GM21717 (cell line): Measurements from ENCODE around the gene RAB35.

Experiments
- ATAC-seq: cut with Tn5 transposase; IDR thresholded peaks from one replicate; pipeline ENCODE4 v1.9.1; 2021; ENCODE audit warnings: mild to moderate bottlenecking, moderate library complexity; ENCODE audit not compliant: unreplicated experiment

RAB35 gene

DNA sequence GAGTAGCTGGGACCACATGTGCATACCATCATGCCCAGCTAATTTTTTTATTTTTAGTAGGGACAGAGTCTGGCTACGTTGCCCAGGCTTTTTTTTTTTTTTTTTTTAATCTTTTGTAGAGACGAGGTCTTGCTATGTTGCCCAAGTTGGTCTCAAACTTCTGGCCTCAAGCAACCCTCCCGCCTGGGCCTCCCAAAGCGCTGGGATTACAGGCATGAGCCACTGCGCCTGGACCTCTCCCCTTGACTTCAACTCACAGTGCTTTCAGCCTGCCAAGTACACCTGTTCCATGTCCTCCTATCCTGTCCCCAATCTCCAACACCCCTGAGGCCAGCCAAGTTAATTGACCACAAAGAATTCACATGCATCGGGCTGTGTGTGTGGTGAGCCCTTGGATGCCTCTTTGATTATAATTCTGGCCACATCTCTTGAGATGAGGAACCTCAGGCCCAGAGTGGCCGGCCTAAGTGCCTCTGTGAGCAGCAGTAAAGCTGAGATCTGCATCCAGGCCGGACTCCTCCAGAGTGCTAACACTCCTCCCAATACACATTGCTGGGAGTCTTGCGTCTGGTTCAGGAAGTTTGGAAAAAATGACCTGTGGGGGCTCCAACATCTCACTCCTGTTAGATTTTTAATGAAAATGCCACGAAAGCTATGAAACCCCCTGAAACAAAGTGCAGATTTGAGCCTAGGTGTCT lies 6.8 kb downstream of the RAB35 start:
- ATAC-seq = no peak

DNA sequence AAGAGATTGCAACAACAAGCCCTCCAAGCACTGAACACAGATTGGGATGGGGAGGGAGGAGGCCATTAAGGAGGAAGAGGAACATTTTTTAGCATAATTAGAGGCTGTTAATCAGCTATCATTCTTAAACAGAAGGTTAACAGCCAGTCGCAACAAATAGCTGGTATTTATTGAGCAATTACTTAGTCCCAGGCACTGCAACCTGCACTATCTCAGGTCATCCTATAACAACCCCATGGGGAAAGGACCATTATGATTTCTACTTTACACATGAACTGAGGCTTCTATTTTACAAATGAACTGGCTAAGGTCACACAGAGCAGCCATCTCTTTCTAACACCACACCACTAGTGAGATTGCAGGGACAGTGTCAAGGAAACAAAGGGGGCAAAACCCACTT lies 10.4 kb downstream of the RAB35 start:
- no peak for ATAC-seq

DNA sequence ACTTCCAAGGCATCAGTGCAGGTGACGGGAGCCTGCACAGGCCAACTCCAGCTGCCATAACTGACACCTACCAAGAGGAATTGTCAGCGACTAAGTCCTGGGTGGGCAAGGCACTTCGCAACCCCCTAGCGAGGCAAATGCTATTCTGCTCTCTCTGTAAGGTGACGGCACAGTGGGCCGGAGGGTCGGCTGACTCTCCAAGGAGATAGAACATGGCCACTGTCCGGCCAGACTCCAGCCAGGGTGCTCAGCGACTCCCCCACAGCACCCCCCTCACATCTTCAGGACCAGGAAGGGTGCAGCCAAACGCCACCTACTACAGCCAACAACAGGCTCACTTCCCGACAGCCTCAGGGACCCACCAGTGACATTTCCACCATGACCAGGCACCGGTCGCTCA lies 13.2 kb downstream of the RAB35 start:
- ATAC-seq = no peak

DNA sequence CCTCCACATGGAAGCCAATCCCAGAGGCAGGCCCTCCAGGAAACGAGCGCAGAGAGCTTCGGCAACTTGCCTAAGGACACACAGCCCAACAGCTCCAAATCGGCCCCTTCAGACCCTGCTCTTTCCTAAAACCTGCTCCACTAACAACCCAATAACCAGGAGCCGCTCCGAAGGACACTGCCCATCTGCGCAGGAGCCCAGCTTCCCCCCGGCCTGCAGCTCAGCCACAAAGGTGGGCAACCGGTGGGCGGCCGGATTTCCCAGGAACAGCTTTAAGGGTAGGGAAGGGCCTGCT lies 13.6 kb downstream of the RAB35 start:
- ATAC-seq = no peak

DNA sequence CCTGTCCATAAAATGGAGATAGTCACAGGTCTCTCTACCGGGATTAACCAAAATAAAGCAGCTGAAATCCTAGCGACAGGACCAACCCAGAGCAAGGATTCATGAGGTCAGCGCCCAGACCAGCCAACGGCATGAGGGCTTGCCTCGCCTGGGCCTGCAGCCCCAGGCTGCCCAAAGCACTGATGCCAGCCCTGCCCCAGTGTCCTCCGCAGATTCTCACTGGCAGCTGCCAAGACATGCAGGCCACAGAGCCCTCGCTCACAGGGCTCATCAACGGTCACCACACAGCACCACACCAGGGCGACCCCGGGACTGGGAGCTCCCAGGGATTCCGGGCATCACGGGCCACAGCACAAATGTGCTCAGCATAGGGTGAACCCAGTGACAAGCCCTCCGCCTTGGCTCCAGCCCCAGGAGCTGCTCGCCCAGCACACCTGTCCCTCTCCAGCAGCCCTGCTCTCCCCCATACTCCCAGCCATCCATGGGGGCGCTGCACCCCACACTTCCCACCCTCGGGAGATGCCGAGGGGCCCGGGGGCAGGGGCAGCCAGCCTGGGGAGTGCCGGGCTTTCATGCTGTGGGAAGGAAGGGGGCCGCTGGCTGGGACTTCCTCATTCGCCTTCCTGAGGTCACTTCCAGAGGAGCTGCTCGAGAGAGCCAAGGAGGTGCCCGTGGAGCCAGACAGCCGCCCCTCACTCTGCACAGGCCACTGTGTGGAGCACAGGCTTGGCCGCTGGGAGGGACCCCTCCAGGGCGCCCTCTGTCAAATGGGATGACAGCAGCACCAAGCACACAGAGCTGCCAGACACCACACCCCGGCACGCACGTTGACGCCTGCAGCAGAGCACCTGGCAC lies 14.1 kb downstream of the RAB35 start:
- ATAC-seq = no peak

DNA sequence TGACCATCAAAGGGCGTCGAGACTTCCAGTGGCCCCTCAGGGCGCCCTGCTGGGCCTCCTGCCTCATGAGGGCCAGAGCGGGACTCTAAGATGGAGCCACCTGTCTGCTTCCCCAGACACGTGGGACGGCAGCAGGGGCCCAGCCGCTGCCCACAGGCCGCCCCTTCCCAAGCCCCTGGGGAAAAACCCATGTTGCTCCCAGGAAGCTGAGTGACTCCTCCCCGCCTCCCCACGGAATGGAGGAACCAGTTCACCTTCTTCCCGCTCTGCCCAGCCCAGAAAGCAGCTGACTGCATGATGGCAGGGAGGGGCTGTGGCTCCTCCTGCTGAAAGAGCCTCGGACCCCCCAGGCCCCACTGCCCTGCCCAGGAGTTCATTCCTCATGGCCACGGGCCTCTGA lies 14.9 kb downstream of the RAB35 start:
- ATAC-seq = no peak

DNA sequence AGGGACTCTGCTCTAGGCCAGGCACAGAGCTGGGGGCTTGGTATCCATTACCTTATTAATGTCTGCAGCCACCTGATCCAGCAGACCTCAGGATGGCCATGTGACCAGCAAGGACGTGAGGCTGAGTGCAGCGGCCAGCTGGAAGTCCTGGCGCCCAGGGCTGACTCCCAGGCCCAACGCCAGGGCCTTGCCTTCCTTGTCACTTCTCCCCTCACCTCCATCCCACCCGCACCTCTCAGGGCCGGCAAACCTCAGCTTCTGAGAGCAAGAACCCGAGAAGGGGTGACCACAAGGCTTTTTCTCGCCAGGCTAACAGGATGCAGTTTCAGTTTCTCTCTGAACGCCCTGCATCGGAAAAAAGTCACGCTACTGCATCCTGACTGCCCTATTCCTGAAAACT lies 15.4 kb downstream of the RAB35 start:
- no peak for ATAC-seq

DNA sequence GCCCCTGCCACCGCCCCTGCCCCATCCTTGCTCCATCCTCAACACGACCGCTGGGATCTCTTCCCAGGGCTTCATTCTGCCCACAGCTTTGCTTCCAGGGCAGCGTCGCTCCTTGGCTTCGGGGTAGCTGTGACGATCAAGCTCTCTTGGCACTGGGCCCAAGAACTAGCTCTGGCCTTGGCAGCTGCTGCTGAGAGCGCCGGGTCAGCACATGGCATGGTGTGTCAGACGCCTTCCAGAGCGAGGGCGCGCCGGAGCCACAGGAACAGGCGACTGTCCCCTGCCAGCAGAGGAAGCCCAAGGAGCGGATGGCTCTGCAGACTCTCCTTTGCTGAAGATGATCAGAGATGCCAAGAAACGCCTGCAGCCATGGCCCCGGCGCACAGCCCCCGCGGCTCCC lies 15.9 kb downstream of the RAB35 start:
- no peak for ATAC-seq

DNA sequence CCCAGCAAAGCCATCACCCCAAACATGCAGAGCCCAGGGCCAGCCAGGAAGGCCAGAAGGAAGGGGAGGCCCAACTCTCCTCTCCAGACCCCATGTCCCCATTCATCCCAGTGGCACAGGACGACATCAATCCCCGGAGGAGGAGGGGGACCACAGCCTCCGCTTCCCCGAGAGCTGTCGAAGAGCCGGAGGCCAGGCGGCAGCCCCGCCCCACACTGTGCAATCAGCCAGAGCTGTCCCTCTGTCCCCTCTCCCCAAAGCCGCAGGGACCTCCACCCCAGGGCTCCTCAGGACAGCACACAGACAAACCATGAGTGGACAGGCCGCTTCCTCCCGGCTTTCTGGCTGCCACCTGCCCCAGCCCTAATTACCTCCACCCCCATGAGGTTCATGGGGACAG lies 16.8 kb downstream of the RAB35 start:
- no peak for ATAC-seq

DNA sequence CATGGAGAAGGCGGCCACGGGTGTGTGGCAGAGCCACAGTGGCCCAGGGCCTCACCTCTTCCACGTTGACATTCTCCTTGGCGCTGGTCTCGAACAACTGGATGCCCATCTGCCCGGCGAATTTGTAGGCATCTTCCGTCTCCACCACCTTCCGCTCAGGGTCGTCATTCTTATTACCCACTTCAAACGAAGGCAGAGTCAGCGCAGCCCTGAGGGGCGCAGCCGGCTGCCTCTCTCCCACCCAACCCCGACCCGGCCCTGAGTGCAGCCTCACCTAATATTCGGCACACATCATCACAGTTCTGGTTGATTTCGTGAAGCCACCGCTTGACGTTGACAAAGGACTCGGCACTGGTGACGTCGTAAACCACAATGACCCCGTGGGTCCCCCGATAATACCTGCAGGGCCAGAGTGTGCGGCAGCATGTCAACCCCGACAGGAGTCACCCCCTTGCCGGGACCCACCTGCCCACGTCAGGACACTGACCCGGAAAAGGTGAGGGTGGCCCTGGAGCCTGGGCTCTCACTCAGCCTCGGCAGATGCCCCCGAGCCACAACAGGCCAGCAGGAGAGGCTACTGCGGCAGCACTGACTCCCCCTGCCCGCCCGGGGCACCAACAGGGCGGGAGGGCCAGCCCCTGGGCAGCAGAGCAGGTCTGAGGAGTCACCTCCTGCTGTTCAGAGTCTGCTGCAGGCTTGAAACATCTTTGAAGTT lies 17.6 kb downstream of the RAB35 start:
- no peak for ATAC-seq

DNA sequence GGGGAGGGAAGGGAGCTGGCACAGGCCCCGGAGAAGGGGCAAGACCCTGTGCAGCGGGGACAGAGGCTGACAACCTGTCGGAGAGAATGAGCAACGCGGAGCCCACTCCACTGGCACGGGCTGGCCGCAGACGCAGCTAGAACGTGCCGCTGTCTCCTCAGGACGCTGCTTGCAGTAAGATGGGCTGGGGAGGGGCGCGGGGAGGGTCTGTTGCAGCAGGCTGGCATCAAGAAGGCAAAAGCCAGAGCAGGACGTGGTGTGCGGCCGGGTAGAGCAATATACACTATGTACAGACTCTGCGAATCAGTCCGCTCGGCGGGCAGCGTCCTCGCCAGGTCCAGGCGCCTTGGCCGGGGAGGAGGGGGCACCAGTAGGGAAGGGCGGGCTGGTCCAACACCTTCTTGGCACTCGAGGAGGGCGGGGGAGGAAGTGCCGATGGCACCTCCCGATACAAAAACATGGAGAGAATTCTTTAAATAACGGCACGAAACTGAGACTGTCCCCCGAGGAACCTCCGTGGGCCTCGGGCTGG lies 19.8 kb downstream of the RAB35 start:
- no peak for ATAC-seq

DNA sequence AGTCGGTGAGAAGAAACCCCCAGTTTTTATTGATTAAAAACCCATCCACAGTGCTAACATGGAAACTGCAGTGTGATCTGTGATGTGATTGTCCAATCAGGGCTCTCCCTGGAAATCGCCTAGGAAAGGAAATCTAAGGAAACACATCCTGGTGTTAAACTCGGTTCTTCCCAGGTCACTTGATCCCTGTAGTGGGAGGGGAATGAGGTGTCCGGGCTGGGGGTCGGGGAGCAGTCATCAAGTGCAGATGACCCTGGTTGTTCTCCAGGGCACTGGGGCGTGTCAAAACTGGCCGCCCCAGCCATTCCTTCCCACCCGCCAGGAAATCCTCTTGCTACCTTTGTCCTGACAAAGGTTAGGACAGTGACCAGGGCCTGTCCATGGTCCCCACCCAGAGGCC lies 20.8 kb downstream of the RAB35 start:
- ATAC-seq = no peak

DNA sequence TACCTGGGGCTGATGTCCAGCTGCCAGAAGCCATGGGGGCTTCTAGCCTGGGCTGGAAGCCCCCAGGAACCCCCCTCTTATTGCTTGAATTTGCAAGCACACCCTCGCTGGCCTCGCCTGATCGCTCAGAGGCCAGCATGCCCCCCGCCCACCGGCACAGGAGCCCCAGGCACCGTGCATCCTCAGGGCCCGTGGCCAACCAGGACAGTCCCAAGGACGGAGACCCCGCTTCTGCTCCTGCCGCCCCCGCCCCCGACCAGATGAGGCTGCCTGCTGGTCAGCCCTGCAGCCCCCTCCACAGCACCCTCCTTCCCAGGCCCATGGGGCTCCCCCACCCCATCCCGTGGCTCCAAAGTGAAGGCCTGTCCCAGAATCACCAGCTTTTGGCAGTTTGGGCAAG lies 21.2 kb downstream of the RAB35 start:
- no peak for ATAC-seq

DNA sequence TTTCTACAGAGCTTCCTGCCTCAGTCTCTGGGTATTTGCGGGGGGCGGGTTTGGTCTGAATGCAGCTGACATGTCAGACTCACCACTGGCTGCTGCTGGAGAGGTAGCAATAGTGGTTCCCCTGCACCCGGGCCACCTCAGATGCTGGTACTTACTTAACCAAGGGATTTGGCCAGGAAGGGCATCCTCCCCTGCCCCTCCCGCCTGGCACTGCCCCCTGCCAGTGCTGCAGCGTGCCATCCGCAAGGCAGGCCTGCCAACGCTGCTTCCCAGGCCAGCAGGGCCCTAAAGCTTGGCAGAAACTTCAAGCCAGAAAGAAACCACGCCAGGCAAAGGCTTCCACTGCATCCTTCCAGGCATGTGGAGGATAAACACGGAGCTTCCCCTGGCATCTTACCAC lies 22.1 kb downstream of the RAB35 start:
- no peak for ATAC-seq

DNA sequence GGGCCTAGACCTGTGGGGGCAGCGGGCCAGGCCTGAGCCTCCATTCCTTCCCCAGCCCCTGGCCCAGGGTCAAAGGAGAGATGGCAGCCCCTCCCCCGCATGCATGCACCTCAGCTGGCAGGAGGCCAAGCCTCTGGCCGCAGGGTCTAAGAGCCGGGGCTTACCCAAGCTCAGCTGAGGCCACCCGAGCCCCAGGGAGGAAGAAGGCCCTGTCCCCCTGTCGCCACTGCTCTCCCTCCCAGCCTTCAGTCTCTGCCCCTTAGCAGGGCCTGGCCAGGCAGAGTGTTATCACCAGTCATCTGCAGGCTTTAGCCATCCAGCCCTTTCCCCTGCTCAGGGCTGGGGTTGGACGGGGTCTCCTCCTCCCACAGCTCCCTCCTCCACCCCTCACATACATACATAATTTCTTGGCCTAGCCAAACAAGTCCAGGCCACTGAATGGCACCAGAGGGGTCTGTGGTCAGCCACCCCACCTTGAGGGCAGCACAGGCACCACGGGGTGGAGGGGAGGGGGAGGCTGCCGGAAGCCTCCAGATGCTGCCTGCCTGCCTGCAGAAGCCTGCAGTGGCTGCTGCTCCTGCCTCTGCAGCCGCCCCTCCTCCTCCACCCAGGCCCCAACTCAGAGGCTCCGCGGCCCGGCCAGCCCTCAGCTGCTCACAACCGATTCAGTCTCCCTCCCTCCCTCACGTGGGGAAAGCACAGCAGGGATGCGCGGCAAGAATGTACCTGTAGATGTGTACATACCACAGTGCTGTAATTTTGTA lies 22.8 kb downstream of the RAB35 start:
- ATAC-seq = no peak

DNA sequence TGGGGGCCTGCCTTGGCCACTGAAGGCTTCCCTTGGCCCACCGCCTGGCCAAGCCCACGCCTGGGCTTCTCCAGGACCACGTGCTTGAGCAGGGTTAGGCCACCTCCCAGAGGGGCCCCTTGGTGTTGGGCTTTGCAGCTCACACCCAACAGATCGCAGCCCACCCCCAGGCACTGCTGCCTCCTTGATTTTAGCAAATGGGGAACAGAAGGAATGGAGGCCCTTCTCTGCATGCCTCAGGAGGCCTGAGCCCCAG lies 23.3 kb downstream of the RAB35 start:
- ATAC-seq = no peak

DNA sequence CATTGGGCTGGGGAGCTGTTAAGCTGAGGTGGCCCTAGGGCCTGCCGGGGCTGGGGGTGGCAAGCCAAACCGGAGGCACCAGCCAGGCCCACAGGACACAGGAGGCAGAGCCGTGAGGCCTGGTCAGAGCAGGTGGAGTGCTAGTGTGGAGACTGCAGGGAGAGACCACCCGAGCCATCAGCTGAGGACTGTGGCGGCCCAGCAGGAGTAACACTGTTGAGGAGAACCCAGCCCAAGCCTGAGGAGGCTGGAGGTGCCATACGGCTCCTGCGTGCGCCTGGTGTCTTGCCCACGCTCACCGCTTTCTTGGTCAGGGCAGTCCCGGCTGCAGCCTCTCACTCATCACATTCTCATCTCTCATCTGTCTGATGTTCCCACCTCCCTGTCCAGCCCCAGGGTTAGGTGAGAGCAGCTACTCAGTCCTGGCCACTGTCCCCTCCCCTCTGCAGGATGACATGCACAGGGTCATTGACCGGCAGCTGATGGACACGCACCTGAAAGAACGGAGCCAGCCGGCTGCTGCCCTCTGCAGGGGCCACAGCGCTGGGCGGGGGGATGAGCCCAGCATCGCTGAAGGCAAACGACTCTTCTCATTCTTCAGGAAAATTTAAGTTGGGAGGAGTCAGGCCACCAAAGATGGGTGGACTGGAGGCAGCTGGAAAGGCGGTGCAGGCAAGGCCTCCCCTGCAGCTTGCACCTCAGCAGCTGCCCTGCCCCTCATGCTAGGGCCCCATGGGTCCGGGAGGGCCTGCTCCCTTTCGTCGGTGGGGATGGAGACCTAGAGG lies 23.8 kb downstream of the RAB35 start:
- ATAC-seq = no peak

DNA sequence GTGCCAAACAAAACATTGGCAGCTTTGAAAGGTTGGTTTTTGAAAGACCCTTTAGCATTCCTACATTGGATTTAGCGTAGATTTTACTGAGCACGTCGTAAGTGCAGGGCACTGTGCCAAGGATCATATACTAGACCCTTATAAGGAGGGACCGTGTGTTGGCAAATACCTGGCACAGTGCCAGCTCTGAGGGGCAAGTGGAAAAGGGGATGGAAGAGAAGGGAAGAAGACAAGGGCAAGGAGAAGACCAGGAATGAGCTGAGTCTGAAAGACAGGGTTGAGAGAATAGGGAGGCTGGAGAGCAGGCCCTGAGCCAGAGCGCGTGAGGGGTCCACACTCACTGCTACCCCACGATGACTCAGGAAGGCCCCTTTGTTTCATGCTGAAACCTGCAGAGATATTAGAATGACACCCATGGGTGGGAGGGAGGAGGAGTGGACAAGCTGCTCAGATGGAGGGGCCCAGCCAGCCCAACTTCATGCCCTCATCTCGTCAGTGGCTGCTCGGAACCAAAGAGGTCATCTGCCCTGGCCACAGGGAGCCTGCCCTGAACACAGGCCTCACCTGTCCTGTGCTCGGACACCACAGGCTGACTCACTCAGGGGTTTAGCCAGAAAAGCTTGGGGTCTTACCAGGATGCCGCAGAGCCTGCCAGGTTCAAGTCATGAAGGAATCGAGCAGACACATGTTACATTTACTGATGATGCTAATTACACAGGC lies 25.0 kb downstream of the RAB35 start:
- no peak for ATAC-seq

DNA sequence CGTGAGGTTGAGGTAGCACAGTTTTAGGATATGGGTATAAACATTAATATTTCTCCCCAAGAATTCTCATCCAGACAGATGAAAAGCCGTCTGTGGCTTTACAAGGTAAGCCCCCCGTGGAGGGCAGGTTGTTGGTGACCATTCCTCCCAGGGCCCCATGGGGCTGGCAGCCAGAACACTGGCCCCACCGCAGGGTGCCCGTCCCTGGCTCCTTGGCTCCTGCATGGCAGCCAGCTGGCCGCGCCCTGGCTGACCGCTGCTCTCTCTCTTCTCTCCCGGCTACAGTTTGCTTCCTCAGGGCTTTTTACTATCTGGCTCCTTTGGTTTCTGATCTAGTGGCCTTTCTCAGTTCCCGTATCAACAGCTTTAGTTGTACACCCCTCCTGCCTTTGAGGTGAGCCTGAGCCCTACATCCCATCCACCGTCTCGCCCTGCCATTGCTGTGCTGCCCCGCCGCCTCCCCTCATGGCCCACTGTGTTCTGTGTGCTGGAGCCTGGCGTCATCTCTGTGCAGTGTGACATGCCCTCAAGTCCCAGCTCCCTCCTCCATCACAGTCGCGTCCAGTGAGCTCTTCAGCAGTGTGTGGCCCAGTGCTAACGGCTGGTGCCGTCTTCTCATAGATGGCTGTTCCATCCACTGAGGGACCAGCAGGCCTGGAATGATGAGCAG lies 25.8 kb downstream of the RAB35 start:
- ATAC-seq = no peak
